ENCODE results near the gene FEM1B.
A peak's percentile ranks its signal among the peaks of the same experiment; 100 is the strongest.

The FEM1B gene

DNA sequence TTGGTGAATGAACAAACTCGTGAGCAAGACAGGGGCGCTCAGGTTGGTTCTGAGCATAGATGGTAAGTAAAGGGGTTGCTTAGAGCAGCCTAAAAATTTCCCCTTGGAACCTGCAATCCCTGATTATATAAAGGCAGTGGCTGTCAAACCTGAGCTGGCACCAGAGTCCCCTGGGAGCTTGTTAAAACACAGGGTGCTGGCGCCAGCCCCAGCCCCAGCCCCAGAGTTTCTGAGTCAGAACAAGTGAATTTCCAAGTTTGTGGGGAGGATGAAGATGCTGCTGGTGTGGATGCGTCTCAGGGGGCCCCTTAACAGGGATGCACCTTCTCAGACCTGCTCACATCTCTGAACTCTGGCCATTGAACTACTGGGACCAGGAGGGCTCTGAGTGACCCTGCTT, 48.2 kb downstream of the FEM1B start:
- ATAC-seq (no peak), DNase-seq (no peak)

DNA sequence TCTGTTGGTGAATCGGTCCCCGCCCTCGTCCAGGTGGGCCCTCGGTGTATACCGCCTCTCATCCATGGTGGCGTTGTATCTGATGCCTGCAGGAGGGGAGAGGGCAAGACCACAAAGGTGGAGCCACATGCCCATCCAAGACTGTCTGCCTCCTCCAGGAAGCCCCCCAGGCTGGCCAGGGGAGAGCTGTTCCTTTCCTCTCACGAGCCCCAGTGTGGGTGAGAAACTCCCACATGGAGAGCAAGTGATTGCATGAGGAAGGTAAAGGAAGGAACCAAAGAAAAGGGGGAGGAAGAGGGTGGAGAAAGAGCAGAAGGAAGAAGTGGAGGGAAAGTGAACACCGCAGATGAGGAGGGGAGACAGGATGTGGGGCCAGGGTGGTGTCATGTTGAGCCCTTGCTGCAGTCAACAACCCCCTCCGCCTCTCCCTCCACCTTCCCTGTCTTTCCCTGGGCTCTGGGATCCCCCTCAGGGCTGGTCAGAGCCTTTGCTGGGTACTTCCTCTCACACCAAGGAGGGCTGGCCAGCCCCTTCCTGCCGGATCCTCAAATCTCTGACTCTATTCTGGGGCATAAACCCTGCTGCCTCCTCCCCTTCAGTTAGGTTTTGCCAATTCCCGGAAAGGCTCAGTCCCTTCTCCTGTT, 49.3 kb downstream of the FEM1B start:
- DNase-seq (no peak), ATAC-seq (no peak)

DNA sequence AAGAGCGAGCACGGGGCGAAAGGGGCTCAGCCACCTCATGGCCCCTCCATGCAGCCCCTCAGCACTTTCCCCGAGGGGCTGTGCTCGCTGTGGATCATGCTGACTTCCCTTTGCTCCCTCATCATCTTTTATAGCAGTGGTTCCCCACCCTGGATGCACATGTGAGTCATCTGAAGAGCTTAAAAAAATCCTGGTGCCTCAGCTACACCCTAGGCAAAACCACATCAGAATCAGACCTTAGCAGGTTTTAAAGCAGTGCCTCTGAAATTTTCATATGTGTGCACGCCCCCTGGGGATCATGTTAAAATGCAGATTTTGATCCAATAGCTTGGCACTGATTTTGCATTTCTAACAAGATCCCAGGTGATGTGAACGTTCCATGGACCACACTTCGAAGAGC, 50.9 kb downstream of the FEM1B start:
- DNase-seq = no peak
- ATAC-seq = no peak

DNA sequence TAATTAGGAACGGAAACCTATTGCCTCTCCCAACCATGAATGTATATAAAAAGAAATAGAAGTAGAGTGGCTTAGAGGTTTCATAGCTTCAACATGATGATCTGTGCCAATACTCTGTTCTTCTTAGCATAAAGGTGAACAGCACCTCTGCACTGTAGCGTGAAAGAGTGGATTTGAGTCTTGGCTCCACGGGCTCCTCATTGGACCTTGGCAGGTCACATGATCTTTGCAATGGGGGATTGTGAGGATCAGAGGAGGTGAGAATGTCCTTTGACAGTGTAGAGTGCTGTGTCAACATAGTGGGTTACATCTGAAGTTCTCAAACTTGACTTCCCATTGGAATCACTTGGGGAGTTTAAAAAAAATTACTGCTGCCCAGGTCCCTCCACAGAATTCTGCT, 51.4 kb downstream of the FEM1B start:
- no peak for DNase-seq
- ATAC-seq = no peak

DNA sequence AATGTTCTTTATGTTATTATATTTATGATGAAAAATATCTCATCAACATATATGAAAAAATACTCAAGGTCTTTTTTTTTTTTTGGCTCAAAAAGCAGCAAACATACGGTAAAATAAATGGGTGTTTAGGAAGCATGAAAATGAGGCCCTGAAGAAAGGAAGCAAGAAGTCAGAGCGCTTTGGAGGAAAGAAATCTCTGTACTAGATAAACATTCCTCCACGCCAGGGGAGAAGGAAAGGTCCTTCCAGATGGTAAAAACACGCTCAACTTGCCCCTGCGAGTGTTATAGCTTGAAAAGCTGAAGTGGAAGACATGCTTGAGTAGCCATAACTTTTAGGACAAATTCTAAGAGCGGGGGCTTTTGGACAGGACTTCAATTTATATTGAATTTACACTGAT, 52.9 kb downstream of the FEM1B start:
- ATAC-seq (no peak), DNase-seq (no peak)

DNA sequence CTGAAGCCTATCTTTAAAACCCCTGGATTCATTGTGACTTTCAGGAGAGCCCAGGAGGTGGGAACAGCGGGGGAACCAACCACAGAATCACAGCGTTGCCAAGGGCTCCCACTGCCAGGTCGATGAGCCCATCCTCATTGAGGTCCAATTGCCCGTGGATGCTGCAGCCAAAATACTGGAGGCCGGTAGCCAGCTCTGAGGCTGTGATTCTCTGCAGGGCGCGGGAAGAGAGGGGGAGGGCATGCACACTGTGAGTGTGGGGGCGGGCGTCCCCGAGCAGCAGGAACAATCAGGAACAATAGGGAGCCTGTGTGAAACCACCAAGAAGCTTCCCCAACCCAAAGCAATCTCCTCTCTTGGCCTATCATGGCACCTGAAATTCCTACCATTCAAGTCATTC, 53.4 kb downstream of the FEM1B start:
- DNase-seq (no peak), ATAC-seq (no peak)

DNA sequence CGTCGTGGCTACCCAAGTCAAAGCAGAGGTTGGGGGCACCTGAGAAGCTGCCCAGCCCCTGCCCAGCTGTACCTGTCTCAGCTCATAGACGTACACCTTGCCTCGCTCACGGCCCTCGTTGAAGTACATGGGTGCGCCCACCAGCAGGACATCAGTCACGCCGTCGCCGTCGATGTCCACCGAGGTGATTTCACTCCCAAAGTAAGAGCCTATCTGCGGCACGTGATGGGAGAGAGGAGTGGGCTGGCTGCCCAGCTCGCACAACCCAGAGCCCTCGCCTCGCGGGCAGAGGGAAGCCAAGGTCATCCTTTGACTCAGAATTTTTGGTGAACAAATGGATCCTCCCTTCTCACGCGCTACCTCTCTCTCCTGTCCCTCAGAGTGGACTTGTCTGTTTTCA, 54.7 kb downstream of the FEM1B start:
- ATAC-seq (no peak), DNase-seq (no peak)

DNA sequence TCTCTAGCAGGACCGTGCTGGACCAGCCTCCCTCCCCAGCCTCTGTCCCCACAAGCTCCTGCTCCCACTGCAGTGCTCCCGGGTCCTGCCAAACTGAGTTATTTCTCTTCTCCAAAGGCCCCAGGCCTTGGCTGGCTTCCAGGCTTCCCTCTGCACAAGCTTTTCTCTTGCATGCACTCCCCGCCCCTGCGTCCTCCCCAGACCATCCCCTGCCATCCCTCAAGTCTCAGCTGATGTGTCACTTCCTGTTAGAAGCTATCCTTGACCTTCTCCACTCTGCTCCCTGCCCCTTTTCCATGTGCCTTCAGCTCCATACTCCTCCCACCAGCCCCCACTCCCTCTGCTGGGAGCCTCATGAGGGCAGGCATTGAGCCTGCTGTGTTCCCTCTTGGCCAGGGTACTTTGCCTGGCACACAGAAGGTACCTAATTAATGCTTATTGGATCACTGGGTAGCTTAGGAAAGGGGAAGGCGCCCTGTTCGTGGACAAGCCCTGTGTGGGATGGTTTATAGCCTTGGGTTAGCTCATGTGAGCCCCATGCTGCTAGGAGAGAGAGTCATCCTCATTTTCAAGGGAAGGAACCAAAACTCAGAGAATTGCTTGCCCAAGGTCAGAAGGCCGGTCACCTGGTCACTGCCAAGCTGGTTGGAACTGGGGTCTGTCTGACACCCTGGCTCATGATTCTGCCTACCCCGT, 56.4 kb downstream of the FEM1B start:
- no peak for DNase-seq
- no peak for ATAC-seq

DNA sequence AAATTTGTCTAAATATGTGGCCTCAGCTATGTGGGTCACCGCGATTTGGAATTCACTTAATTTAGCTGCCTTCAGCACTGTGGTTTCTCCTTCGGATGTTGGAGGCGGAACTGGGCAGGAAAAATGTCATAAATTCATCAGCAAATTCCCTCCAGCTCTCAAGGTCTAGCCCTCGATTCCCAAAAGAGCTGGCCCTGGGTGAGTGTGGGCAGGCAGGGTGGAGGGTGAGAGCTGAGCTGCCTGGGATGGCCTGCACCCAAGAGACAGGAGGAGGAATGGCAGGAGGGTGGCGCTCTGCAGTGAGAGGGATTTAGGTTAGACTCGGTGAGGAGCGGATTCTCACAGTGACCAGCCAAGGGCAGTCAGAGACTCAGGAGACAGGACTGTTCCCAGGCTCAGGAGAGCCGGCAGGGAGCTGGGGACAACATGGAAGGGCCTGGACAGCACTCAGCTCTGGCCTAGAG, 57.1 kb downstream of the FEM1B start:
- ATAC-seq (no peak), DNase-seq (no peak)

DNA sequence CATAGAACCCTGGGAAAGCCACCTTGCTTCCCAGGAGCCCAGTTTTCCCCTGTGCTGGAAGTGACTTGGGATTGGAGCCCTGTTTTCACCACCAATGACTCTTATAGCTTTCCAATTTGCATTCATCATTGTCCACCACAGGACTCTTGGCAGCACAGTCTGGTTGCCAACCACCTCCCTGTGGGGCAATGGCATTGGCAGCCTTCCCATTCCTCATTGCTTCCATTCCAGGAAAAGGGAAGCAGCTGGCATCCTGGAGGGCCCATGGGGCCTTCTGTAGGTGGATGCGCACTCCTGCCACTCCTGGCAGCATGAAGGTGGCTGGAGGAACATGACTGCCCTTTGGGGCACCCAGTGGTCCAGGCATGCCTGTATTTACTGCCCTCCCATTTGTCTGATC, 57.7 kb downstream of the FEM1B start:
- no peak for DNase-seq
- ATAC-seq = no peak

DNA sequence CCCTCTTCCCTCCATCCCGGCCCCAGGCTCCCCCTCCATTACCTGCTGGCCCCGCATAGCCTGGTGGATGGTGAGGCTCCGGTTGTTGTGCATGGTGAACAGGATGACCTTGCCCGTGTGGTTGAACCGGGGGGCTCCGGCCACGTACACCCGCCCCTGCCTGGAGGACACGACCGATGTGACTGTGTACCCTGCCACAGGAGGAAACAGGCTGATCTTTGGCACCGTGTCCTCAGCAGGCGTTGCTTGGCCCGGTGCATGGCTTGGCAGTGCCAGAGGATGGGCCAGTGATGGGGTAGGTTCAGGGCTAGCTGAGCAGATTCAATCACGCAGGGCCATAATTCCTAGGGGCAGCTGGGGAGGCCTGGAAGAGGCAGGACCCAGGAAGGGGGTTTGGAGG, 58.1 kb downstream of the FEM1B start:
- DNase-seq (no peak), ATAC-seq (no peak)

DNA sequence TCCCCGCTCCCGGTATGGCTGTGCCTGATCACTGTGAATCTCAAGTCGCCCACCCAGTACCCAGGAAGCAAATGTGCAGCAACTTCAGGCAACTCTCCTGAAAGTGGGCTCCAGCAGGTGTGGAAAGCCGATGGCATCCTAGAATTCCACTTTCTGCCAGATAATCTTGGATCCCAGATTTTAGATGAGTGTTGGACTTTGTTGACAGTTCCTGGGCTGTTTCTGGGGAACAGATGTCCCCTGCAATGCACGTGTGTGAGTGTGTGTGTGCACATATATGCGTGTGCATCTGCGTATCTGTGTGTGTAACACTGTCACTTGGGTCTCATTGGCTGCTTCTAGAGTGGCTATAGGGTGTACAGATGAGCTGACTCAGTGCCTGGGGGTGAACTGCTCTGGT, 59.0 kb downstream of the FEM1B start:
- DNase-seq (no peak), ATAC-seq (no peak)

DNA sequence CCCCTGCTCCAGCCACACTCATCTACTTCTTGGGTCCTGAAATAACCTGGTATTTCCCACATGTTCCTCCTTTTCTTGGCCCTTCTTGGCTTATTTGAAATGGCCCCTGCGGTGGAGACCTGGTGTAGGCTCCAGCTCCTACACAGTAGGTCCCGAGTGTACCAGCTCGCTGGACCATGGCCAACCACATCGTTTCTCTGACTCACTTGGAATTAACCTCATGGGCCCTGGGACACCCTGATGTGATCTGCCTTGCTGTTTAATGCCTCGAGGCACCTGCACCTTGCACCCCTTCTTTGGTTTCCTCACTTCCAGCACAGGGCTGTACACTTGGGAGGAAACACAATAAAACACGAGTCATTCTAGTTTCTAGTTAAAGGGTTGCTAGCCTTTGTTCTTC, 60.3 kb downstream of the FEM1B start:
- ATAC-seq = no peak
- DNase-seq = no peak

DNA sequence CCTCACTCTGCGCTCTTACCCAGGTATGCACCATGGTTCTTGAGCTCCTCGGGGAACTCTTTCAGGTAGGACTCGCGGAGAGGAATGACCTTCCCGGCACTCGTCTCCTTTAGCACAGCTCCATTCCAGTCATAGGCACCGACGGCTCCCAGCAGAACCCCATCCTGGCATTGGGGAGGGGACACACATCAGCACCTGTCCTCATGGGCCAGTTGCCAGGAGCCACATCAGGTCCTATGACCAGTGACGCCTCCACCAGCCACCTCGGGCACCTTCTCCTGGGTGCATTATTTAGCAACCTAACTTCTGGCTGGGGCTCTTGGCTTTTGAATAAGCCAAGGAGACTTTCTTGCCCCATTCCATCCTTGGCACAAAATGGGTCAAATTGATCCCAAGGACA, 61.9 kb downstream of the FEM1B start:
- DNase-seq (no peak), ATAC-seq (no peak)

DNA sequence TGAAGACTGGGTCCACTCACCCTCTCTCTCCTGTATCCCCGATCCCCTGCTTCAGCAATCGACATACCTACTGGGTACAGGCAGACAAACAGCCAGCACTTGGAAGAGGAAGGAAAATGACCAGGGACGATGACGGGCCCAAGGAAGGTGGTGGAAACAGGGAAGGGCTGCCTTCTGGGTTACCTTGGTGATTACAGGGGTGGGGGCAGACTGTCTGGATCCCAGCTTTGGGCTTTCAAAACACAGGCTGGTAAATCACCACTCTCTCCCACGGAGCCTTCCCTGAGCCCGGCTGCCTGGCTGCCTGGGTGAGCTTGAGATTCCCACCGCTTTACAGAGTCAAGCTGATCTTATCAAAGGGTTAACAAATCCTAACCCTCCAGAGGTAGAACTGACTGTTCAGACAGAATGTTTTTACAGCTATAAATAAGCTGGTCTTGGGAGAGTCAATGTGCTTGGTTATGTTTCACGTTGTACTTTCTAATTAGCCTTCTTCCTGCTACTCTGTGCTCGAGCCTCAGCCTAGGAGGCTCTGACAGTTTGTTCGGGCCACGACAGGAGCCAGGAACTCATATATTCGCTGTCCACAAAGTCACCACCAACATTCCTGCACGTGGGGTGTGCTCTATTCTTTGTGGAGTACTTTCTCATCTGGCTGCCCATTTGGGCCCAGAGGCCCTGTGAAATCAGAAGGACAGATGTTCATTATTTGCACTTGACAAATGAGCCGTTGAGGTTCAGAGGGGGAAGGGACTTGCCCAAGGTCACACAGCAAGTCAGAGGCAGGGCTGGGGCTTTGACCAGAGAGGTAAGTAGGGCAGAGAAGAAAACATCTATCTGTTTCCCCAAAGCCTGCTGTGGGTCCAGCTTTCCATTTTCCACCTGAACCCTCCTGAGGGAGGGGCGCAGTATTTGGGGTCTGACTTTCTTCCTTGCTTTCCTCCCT, 63.5 kb downstream of the FEM1B start:
- no peak for DNase-seq
- no peak for ATAC-seq

DNA sequence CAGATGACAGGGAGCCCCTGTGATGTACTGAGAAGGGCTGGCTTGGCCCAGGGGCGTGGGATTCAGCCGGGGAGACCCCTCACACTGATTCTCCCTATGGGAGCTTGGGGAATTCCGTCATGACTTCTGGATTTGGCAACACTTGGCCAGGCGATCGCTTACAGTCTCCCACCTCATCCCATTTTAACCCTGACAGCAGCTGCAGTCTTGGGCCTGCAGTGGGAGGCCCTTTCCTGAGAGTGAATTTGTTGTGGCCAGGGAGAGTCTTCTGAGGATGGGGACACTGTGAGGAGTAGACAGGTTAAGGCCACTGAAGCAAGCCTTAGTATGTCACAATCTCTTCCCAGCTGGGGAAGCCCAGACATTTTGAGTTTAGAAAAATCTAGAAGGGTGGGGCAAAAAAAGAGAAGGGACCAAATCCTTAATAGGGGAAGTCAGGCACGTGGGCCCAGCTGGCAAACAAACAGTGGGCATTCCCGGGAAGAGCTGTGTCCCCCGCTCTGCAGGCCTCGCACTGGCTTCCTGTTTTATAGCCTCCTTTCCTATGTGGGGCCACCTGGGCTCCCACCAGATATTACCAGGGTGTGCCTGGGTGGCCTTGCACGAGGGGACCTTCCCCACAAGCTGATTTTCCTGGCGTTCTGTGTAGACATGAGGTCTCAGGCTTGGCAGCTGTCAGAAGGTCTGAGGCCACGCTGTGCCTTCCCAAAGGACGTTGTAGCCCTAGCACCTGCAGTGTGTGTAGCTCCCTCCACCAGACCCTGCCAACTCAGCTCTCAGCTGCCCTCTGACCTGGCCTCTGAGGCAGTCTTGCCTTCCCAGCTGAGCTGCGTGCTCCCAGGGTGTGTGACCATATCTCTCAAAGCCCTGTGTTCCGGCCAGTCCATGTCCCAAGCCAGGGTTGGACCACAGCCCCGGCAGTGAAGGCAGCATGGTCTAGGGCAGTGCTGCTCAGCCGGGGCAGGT, 64.5 kb downstream of the FEM1B start:
- ATAC-seq (peak; percentile 24), DNase-seq (no peak)

DNA sequence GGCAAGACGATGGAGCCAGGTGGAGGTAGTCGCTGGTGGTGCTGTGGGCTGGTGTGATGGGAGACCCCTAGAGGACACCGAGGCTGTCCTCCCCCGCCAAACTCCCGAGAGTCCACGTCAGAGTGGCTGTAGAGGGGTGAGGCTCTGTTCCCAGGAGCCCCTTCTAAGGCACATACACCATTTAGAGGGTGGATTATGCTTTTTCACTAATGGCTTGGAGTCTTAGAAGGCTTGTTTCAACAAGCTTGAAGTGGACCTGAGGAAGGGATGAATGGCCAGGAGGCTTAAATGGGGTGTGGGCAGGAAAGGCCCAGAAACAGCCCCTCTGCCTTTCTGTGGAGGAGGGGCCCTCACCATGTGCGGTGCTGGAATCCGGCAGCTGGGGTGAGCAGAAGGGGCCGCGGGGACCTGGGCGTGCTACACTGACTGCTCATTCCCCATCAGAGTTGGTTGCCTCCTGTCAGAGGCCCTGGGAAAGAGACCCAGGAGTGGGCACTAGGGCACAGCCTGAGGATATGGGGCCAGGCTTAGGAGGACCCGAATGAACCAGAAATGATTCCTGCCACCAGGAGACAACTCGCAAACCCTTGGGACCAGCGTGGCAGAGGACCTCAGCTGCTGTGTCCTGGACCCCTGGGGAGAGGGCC, 66.2 kb downstream of the FEM1B start:
- no peak for ATAC-seq

DNA sequence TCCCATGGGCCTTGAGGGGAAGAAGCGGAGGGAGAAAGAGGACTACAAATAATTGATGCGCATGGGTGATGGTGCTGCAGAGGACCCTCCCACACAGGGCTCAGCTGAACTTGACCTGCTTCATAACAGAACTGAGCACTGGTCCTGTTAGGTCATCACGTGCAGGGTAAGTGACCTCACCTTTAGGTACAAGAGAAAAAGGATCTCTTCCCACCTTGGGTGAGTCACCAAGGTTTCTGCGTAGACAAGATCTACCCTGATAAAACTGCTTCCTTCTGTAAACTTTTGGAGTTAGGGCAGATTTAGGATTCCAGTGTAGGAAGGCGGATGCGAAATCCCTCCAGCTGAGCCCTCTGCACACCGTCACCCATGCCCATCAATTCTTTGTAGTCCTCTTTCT, 67.1 kb downstream of the FEM1B start:
- ATAC-seq = no peak

More for the DNA sequence above, 66.2 kb downstream of the FEM1B start:
- DNase-seq = no peak

More for the DNA sequence above, 67.1 kb downstream of the FEM1B start:
- DNase-seq = no peak
